IPS-18c (cell line): ENCODE measurements around the gene KIF3A.

ENCODE experiments used
- H3K4me3 ChIP-seq: 2 replicates; pipeline ENCODE4 v1.7.0; 2013; ENCODE audit warnings: low read depth, mild to moderate bottlenecking, low read length, moderate library complexity; ENCODE audit not compliant: insufficient read depth
- H3K9me3 ChIP-seq: one replicate; pipeline ENCODE4 v1.6.1; 2013; ENCODE audit warnings: mild to moderate bottlenecking, low read length, moderate library complexity; ENCODE audit not compliant: control insufficient read depth, insufficient read depth

The KIF3A gene

GRCh38 chr5:132677682-132678400 is 59.5 kb downstream of the KIF3A start:
- no peaks in the 10 kb centered on the region for H3K9me3 ChIP-seq
- no peak overlapping the region for H3K4me3 ChIP-seq

GRCh38 chr5:132677191-132677590 is 60.2 kb downstream of the KIF3A start:
- Histone ChIP-seq H3K9me3 (no peaks in the 10 kb centered on the region), H3K4me3 (no peak overlapping the region)

DNA sequence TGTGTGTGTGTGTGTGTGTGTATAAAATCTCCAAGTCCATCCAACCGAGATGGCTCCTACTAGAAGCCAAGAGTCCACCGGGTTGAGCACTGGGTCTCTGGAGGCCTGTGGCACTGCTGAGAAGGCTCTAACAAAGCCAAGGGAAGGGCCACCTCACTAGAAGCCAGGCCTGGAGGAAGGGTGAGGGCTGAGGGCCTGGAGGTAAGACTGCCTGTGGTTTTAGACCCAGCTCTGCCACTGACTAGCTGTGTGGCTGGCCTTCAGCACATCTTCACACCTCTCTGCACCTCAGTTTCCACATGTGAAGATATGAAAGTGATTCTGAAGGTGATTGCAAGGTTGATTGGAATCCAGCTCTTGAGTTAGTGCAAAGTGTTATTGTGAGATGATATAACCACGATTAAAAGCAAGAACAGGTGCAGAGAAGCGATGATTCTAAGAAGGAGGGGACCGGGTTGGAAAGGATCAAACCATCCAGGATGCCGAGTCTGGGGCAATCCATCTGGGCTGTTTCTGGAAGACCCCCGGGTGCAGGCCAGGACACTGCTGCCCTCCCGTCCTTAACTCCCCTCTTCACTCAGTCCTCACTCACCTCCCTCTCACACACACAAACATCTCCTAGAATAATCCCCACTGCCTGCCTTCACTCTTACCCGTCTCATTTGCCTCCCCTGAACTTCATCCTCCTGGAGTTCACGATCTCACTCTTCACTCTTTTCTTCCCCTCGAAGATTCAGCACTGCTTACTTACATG is 61.2 kb downstream of the KIF3A start:
- Histone ChIP-seq H3K9me3 (no peaks in the 10 kb centered on the region), H3K4me3 (no peak overlapping the region)

DNA sequence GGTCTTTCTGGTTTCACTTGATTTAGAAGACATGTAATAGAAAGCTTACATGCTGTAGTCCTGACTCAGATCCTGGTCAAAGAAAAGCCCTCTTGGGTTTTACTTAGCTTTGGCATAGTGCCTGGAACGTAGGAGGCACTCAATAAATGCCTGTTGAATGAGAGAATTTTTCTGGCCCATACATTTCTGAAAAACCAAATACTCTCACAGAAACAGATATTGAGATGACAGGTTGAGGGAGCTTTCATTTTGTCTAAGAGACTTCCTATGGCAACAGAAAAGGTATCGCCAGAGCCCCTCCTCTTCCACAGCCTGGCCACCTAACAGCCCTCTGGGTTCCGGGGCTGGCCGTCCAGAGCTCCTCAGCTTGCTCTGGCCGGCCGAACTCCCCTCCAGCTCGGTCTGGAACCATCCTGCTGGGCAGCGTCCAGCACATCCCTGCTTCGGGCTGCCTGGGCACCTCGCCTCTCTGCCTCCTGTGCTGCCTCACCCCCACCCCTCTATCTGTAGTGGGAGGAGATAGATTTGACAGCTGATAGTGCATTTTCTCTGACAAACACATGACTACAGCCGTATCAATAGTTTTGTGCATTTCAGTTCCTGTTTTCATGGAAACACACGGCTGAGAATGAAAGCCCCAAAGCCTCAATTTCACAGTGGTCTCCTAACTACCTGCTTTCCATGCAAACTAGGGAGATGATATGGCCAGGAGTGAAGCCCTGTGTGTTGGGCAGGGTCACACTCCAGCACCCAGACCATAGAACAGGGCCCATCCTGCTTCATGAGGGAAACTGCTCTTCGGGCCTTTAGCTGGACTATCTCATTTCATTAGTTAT is 62.5 kb downstream of the KIF3A start:
- H3K9me3 ChIP-seq, result no peaks in the 10 kb centered on the region
- no peak overlapping the region for H3K4me3 ChIP-seq

- no peaks in the 10 kb centered on the region for H3K9me3 ChIP-seq
- H3K4me3 ChIP-seq, result no peak within 1 kb of the TSS; the same call in 1 of the 2 replicates
These were observed 63.3 kb downstream of the KIF3A start, which contains the start of gene IL4 for GRCh38 chr5:132673939-132674630. TSS of gene IL4 (plus strand) at chr5:132673989. CDS start at chr5:132674051, 62 bp downstream.

- Histone ChIP-seq H3K9me3 (no peaks in the 10 kb centered on the region), H3K4me3 (no peak overlapping the region)
These were observed 63.9 kb downstream of the KIF3A start for GRCh38 chr5:132673488-132673887.

GRCh38 chr5:132671000-132671399 is 66.3 kb downstream of the KIF3A start:
- peaks cover 2% of the 10 kb centered on the region for H3K9me3 ChIP-seq

DNA sequence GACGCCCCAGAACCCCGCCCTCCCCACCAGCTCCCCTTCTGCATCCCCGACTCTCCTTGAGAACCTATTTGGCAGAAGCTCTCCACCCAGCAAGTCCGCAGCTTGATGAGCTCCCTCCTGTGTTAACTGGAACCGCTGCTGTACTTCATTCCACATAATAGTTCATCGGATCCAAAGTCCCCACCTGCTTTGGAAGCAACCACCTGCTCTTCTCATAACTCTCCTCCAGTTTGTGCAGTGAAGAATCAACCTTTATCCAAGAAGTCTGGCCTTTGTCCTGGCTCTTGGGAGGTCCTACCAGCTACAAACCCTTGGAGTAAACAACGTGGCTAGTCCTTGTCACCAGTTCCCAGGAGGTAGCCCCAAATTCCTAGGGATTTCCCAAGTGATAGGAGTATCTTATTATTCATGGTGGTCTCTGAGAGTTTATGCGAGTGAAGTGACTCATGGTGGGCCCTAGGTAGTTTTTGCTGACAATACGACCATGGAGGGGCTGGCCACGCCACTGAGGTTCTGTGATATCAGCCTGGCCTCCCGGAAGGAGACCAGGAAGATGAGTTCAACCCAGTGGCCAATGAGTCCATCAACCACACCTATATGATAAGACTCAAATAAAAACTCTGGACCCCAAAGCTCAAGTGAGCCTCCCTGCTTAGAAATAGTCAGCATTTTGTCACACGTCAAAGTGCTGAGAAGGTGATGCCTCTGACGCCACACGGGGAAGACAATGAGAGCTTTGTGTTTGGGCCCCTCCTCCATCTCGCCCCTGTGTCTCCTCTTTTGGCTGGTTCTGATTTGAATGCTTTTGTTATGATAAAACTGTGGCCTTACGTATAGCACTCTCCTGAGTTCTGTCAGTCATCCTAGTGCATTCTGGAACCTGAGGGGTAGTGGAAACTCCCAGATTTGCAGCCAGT is 67.1 kb downstream of the KIF3A start:
- Histone ChIP-seq H3K4me3 (no peak overlapping the region), H3K9me3 (peaks cover 2% of the 10 kb centered on the region)

More at GRCh38 chr5:132671000-132671399, 66.3 kb downstream of the KIF3A start:
- no peak overlapping the region for H3K4me3 ChIP-seq

DNA sequence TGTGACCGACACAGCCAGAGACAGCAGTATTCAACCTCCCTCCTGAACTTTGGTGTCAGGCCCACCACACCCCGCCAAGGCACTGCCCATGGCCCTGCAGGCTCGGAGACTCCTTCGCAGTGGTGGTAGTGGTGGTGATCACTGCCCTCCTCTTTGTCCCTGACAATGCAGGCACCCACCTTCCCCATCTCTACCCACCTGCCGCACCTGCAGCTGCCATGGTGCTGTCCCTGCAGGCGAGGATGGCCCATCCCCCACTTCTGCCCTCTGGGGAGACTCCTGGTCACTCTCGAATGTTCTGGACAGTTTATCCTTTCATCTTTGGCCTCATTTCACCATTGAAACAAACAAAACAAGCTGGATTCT is 67.9 kb downstream of the KIF3A start:
- no peak overlapping the region for H3K4me3 ChIP-seq
- peaks cover 2% of the 10 kb centered on the region for H3K9me3 ChIP-seq

- Histone ChIP-seq H3K4me3 (no peak overlapping the region), H3K9me3 (peaks cover 2% of the 10 kb centered on the region)
These were observed 68.5 kb downstream of the KIF3A start for GRCh38 chr5:132668706-132669454.

DNA sequence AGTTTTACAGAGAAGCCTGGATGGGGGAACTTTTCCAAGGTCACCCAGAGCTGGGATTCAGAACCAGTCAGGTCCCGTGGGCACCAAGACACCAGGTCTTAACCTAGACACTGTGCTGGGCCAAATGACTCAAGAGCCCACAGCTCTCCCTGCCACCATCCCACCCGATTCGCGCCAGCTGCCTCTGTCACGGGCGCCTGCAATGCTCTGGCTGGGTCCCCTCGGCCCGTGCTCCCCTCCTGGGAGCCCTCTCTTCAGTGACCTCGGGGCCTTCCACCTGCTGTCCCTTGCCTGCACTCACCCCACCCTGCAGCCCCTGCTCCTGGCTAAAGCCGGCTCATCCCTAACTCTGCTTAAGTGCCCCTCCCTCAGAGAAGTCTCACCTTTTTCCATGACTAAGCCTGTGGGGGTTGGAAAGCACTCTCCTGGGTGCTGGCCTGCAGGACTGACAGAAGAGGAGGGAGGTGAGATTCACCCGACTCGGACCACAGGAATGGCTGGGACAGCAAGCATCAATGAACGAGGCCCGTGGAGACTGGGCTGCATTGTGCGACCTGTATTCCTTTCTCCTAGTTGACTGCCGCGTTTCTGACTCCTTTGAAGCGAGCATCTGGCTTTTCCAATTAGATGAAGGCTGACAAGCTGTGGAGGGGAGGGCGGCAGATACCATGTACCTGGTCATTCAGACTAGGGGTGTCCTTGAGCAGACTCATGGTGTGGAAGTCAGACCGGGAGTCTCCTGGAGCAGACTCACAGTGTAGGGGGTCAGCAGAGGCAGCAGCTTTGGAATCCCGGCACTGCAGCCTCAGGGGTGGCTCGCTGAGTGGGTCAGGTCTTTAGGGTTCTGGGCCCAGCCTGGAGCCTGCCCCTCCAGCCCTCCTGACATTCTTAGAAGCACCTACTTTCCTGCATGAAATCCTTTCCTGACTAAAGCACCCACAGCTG is 69.3 kb downstream of the KIF3A start:
- no peak overlapping the region for H3K4me3 ChIP-seq
- H3K9me3 ChIP-seq, result peaks cover 4% of the 10 kb centered on the region

GRCh38 chr5:132667309-132667708 is 70.0 kb downstream of the KIF3A start:
- no peak overlapping the region for H3K4me3 ChIP-seq
- H3K9me3 ChIP-seq, result peaks cover 4% of the 10 kb centered on the region

GRCh38 chr5:132666310-132667123 is 70.8 kb downstream of the KIF3A start:
- Histone ChIP-seq H3K9me3 (peaks cover 4% of the 10 kb centered on the region), H3K4me3 (no peak overlapping the region)

- Histone ChIP-seq H3K4me3 (no peak overlapping the region), H3K9me3 (peaks cover 4% of the 10 kb centered on the region)
These were observed 71.7 kb downstream of the KIF3A start for GRCh38 chr5:132665574-132666080.
